Measurements from ENCODE around the gene DEK. TPM values are rescaled to one million over a fixed set of nuclear protein-coding genes. Genes with fewer than 3 reads are reported as not detected.

Gene DEK
- total and polyA plus RNA-seq, 2 of the 13 experiments (the other 11 are each of a cell fraction or from before 2014, with no cell fraction given): 53.2 to 276 TPM

DNA sequence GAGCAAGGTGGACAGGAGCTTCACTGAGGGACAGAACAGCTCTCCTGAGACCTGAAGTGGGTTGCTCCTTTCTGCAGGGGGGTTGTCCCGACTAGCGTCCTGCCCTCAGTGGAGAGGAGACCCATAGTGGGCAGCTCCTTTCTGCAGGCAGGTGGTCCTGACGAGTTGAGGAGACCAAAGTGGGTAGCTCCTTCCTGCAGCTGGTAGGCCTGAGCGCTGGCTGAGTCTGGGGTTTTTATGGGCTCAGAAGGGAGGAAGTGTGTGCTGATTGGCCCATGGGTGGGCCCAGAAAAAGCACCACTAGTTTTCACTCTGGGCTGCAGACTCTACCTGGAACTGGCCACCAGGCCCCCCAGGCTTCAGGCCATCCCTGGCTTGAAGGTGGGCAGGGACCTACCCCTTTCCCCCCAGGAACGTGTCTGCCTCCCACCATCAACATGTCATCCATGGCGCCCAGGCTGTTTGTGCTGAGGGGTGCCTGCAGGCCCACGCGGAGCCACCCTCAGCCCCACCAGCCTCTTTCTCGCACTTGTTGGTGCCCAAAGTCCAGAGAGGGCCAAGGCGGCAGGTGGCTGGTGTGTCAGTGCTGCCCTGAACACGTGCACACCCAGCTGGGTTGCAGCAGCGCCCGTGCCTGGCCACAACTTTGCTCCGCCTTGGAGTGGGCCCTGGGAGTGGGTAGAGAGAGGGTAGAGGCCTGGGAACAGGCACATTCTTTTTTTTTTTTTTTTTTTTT lies 1.6 kb upstream of the DEK start (continued):
- TF ChIP-seq ZNF101 (CRISPR knock-in tag; IDR thresholded peaks at IDR 0.05; ENCODE audit: borderline replicate concordance, low read depth): no peak
- TF ChIP-seq NFE2L2 (IDR thresholded peaks at IDR 0.05; ENCODE audit: low read length): no peak
- TF ChIP-seq PHF8 (CRISPR knock-in tag; IDR thresholded peaks at IDR 0.05): no peak
- TF ChIP-seq, protein P1, sequence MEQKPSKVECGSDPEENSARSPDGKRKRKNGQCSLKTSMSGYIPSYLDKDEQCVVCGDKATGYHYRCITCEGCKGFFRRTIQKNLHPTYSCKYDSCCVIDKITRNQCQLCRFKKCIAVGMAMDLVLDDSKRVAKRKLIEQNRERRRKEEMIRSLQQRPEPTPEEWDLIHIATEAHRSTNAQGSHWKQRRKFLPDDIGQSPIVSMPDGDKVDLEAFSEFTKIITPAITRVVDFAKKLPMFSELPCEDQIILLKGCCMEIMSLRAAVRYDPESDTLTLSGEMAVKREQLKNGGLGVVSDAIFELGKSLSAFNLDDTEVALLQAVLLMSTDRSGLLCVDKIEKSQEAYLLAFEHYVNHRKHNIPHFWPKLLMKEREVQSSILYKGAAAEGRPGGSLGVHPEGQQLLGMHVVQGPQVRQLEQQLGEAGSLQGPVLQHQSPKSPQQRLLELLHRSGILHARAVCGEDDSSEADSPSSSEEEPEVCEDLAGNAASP (CRISPR knock-in tag; IDR thresholded peaks at IDR 0.05; ENCODE audit: borderline replicate concordance): no peak
- no peak for TF ChIP-seq HNRNPUL1 (IDR thresholded peaks at IDR 0.05; ENCODE audit: low read depth, low read length)
- TF ChIP-seq HOXD1 (CRISPR knock-in tag; IDR thresholded peaks at IDR 0.05): no peak
- no peak for TF ChIP-seq WIZ (CRISPR knock-in tag; IDR thresholded peaks at IDR 0.05)
- TF ChIP-seq, protein P2, sequence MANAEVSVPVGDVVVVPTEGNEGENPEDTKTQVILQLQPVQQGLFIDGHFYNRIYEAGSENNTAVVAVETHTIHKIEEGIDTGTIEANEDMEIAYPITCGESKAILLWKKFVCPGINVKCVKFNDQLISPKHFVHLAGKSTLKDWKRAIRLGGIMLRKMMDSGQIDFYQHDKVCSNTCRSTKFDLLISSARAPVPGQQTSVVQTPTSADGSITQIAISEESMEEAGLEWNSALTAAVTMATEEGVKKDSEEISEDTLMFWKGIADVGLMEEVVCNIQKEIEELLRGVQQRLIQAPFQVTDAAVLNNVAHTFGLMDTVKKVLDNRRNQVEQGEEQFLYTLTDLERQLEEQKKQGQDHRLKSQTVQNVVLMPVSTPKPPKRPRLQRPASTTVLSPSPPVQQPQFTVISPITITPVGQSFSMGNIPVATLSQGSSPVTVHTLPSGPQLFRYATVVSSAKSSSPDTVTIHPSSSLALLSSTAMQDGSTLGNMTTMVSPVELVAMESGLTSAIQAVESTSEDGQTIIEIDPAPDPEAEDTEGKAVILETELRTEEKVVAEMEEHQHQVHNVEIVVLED (CRISPR knock-in tag; IDR thresholded peaks at IDR 0.05; ENCODE audit: borderline replicate concordance): no peak
- TF ChIP-seq, protein P3, sequence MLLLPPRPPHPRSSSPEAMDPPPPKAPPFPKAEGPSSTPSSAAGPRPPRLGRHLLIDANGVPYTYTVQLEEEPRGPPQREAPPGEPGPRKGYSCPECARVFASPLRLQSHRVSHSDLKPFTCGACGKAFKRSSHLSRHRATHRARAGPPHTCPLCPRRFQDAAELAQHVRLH (CRISPR knock-in tag; IDR thresholded peaks at IDR 0.05; ENCODE audit: borderline replicate concordance, low read depth): no peak
- TF ChIP-seq, protein P4, sequence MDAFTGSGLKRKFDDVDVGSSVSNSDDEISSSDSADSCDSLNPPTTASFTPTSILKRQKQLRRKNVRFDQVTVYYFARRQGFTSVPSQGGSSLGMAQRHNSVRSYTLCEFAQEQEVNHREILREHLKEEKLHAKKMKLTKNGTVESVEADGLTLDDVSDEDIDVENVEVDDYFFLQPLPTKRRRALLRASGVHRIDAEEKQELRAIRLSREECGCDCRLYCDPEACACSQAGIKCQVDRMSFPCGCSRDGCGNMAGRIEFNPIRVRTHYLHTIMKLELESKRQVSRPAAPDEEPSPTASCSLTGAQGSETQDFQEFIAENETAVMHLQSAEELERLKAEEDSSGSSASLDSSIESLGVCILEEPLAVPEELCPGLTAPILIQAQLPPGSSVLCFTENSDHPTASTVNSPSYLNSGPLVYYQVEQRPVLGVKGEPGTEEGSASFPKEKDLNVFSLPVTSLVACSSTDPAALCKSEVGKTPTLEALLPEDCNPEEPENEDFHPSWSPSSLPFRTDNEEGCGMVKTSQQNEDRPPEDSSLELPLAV (CRISPR knock-in tag; conservative IDR thresholded peaks at IDR 0.05; ENCODE audit: low read depth): no peak
- TF ChIP-seq, protein P5, sequence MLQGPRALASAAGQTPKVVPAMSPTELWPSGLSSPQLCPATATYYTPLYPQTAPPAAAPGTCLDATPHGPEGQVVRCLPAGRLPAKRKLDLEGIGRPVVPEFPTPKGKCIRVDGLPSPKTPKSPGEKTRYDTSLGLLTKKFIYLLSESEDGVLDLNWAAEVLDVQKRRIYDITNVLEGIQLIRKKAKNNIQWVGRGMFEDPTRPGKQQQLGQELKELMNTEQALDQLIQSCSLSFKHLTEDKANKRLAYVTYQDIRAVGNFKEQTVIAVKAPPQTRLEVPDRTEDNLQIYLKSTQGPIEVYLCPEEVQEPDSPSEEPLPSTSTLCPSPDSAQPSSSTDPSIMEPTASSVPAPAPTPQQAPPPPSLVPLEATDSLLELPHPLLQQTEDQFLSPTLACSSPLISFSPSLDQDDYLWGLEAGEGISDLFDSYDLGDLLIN (CRISPR knock-in tag; IDR thresholded peaks at IDR 0.05; ENCODE audit: borderline replicate concordance): no peak
- TF ChIP-seq, protein P6, sequence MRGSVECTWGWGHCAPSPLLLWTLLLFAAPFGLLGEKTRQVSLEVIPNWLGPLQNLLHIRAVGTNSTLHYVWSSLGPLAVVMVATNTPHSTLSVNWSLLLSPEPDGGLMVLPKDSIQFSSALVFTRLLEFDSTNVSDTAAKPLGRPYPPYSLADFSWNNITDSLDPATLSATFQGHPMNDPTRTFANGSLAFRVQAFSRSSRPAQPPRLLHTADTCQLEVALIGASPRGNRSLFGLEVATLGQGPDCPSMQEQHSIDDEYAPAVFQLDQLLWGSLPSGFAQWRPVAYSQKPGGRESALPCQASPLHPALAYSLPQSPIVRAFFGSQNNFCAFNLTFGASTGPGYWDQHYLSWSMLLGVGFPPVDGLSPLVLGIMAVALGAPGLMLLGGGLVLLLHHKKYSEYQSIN (CRISPR knock-in tag; IDR thresholded peaks at IDR 0.05; ENCODE audit: borderline replicate concordance): no peak
- TF ChIP-seq ZNF569 (CRISPR knock-in tag; IDR thresholded peaks at IDR 0.05; ENCODE audit: borderline replicate concordance): no peak
- no peak for TF ChIP-seq ZNF451 (CRISPR knock-in tag; IDR thresholded peaks at IDR 0.05)
- TF ChIP-seq ZNF709 (CRISPR knock-in tag; IDR thresholded peaks at IDR 0.05): 0 out of 2 replicates have a peak, but pooled peaks have one; percentile 26
- TF ChIP-seq ZNF44 (CRISPR knock-in tag; IDR thresholded peaks at IDR 0.05): no peak
- 0 out of 2 replicates have a peak, but pooled peaks have one; percentile 18 for TF ChIP-seq ZBTB38 (CRISPR knock-in tag; IDR thresholded peaks at IDR 0.05)
- TF ChIP-seq, protein P7, sequence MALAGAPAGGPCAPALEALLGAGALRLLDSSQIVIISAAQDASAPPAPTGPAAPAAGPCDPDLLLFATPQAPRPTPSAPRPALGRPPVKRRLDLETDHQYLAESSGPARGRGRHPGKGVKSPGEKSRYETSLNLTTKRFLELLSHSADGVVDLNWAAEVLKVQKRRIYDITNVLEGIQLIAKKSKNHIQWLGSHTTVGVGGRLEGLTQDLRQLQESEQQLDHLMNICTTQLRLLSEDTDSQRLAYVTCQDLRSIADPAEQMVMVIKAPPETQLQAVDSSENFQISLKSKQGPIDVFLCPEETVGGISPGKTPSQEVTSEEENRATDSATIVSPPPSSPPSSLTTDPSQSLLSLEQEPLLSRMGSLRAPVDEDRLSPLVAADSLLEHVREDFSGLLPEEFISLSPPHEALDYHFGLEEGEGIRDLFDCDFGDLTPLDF (CRISPR knock-in tag; IDR thresholded peaks at IDR 0.05): no peak
- no peak for TF ChIP-seq NFIB (CRISPR knock-in tag; IDR thresholded peaks at IDR 0.05; ENCODE audit: borderline replicate concordance)
- TF ChIP-seq ZNF607 (CRISPR knock-in tag; IDR thresholded peaks at IDR 0.05; ENCODE audit: borderline replicate concordance): no peak; the same call in 1 of the 2 replicates
- no peak for TF ChIP-seq ZNF207 (IDR thresholded peaks at IDR 0.05; ENCODE audit: borderline replicate concordance)
